Mesendoderm (in vitro differentiated cells): Measurements from ENCODE around the gene MFAP4.

Experiments
- DNase-seq: peaks from one replicate; pipeline ENCODE4 v3.0.0; 2013
- H2AK5ac ChIP-seq: 2 replicates; pipeline ENCODE4 v1.6.1; 2013; ENCODE audit warnings: low read length, inconsistent platforms
- H2BK120ac ChIP-seq: 2 replicates; pipeline ENCODE4 v1.6.1; 2013; ENCODE audit warnings: low read depth, mild to moderate bottlenecking, low read length, moderate library complexity, mixed read lengths
- H2BK15ac ChIP-seq: replicated peaks from 2 replicates; pipeline ENCODE4 v1.6.1; 2013; ENCODE audit warnings: low read depth, mild to moderate bottlenecking, moderate library complexity
- H2BK5ac ChIP-seq: 2 replicates; pipeline ENCODE4 v1.6.1; 2013; ENCODE audit warnings: low read length, inconsistent platforms
- H3K18ac ChIP-seq: 2 replicates; pipeline ENCODE4 v1.6.1; 2013; ENCODE audit warnings: mild to moderate bottlenecking, low read length, mixed read lengths
- H3K23ac ChIP-seq: one replicate; pipeline ENCODE4 v1.6.1; 2013; ENCODE audit warnings: low read length
- H3K27ac ChIP-seq: 2 replicates; pipeline ENCODE4 v1.5.1; 2013; ENCODE audit warnings: low read depth, mild to moderate bottlenecking, inconsistent platforms, low read length, moderate library complexity
- H3K27me3 ChIP-seq: 2 replicates; pipeline ENCODE4 v1.6.1; 2013; ENCODE audit warnings: low read length, control low read depth, mild to moderate bottlenecking, inconsistent platforms; ENCODE audit not compliant: insufficient read depth, poor library complexity
- H3K36me3 ChIP-seq: 2 replicates; pipeline ENCODE4 v1.6.1; 2013; ENCODE audit warnings: low read length, inconsistent platforms; ENCODE audit not compliant: control insufficient read depth, insufficient read depth
- H3K4ac ChIP-seq: one replicate; pipeline ENCODE4 v1.6.1; 2013; ENCODE audit warnings: low read depth, mild to moderate bottlenecking, low read length, moderate library complexity
- H3K4me1 ChIP-seq: 2 replicates; pipeline ENCODE4 v1.6.1; 2013; ENCODE audit warnings: low read depth, low read length, inconsistent platforms; ENCODE audit not compliant: control insufficient read depth
- H3K4me2 ChIP-seq: 2 replicates; pipeline ENCODE4 v1.6.1; 2013; ENCODE audit warnings: low read length
- H3K4me3 ChIP-seq: 2 replicates; pipeline ENCODE4 v1.5.1; 2013; ENCODE audit warnings: mild to moderate bottlenecking, low read length
- H3K56ac ChIP-seq: one replicate; pipeline ENCODE4 v1.6.1; 2013; ENCODE audit warnings: low read length
- H3K79me1 ChIP-seq: 2 replicates; pipeline ENCODE4 v1.6.1; 2013; ENCODE audit warnings: low read length, inconsistent platforms
- H3K79me2 ChIP-seq: 2 replicates; pipeline ENCODE4 v1.6.1; 2013; ENCODE audit warnings: mild to moderate bottlenecking, low read length; ENCODE audit not compliant: control insufficient read depth, insufficient read depth
- H3K9ac ChIP-seq: 2 replicates; pipeline ENCODE4 v1.6.1; 2013; ENCODE audit warnings: low read length, inconsistent platforms
- H4K5ac ChIP-seq: one replicate; pipeline ENCODE4 v1.6.1; 2013; ENCODE audit warnings: low read length
- H4K8ac ChIP-seq: one replicate; pipeline ENCODE4 v1.6.1; 2013; ENCODE audit warnings: low read depth, mild to moderate bottlenecking, control low read depth, low read length, moderate library complexity
- WGBS: extraction: QIAGEN DNeasy Blood & Tissue Kit; methylation state at CpG from one replicate; pipeline ENCODE4 v1.1.7; 2013; ENCODE audit warnings: low lambda C conversion rate, missing lambda C conversion rate; ENCODE audit not compliant: insufficient coverage; ENCODE audit errors: extremely low coverage; 5-methylcytosine and 5-hydroxymethylcytosine counted together

Gene MFAP4

DNA sequence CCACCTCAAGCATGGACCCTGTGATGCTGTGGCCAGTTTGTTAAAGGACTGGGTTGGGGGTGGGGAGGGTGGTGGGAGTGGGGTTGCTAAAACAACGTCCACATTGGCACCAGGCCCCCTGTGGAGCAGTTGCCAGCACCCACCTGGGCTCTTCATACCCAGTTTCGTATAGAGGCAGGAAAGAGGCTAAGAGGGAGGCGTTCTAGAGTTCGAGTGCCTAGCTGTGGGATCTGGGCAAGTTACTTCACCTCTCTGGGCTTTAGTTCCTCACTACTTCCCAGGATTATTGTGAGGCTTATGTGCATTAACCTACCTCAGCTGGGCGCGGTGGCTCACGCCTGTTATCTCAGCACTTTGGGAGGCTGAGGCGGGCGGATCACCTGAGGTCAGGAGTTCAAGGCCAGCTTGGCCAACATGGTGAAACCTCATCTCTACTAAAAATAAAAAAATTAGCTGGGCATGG is 1.4 kb downstream of the MFAP4 start:
- Histone ChIP-seq H3K4me3 (no peak overlapping the region), H3K27me3 (no peaks in the 10 kb centered on the region), H4K8ac (no peak overlapping the region), H3K79me2 (peaks cover 26% of the 10 kb centered on the region), H3K36me3 (peaks cover 18% of the 10 kb centered on the region), H4K5ac (no peak overlapping the region), H3K4me2 (peak overlapping the region; percentile 20), H3K27ac (no peak overlapping the region), H3K4ac (no peak overlapping the region), H2BK15ac (no peak overlapping the region), H3K9ac (peak overlapping the region; percentile 60), H3K23ac (no peak overlapping the region), H2AK5ac (no peak overlapping the region), H3K4me1 (peaks cover 18% of the 10 kb centered on the region), H3K18ac (no peak overlapping the region), H2BK120ac (no peak overlapping the region), H3K56ac (peak overlapping the region; percentile 34), H2BK5ac (no peak overlapping the region), H3K79me1 (peaks cover 16% of the 10 kb centered on the region)
- no CpG with 5 or more reads among the region's 9 CpGs for WGBS
- no peak for DNase-seq

DNA sequence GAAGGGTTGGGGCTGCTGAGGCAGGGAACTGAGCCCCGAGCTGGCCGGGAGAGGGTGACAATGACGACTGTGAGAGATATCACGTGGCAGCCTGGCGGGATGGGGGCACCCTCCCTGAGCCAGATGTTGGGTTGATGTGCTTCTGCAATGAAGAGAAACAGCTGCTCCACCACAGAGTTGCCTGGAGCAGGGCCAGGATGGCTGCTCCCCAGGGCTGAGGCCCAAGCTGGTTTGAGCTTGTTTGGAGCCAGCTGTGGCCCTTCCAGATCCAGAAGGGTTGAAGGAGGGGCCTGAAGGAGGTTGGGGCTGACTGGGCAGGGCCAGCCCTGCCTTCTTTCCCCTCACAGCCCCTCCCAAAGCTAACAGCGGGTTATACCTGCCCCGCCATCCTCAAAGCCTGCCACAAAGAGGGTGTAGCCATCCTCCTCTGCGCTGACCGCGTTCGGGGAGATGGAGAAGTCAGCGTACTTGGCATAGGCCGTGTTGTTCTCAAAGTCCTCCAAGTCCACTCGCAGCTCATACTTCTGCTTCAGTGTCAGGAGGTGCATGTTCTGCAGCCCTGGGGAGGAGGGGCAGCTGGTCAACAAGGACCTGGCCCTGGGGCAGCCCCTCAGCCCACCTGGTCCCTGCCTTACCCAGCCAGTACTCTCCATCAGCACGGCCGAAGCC is 2.1 kb downstream of the MFAP4 start:
- Histone ChIP-seq H4K5ac (no peak overlapping the region), H3K27me3 (no peaks in the 10 kb centered on the region), H3K56ac (peak overlapping the region; percentile 34), H3K18ac (no peak overlapping the region), H3K4me3 (no peak overlapping the region), H4K8ac (no peak overlapping the region), H3K23ac (no peak overlapping the region), H2BK15ac (no peak overlapping the region), H3K36me3 (peaks cover 24% of the 10 kb centered on the region), H3K9ac (peak overlapping the region; percentile 60), H3K4me1 (peaks cover 21% of the 10 kb centered on the region), H3K79me1 (peaks cover 23% of the 10 kb centered on the region), H2BK120ac (no peak overlapping the region), H2AK5ac (no peak overlapping the region), H3K27ac (no peak overlapping the region), H3K79me2 (peaks cover 33% of the 10 kb centered on the region), H3K4me2 (peak overlapping the region; percentile 19), H2BK5ac (no peak overlapping the region), H3K4ac (no peak overlapping the region)
- no CpG with 5 or more reads among the region's 16 CpGs for WGBS
- peak; percentile 53 for DNase-seq

DNA sequence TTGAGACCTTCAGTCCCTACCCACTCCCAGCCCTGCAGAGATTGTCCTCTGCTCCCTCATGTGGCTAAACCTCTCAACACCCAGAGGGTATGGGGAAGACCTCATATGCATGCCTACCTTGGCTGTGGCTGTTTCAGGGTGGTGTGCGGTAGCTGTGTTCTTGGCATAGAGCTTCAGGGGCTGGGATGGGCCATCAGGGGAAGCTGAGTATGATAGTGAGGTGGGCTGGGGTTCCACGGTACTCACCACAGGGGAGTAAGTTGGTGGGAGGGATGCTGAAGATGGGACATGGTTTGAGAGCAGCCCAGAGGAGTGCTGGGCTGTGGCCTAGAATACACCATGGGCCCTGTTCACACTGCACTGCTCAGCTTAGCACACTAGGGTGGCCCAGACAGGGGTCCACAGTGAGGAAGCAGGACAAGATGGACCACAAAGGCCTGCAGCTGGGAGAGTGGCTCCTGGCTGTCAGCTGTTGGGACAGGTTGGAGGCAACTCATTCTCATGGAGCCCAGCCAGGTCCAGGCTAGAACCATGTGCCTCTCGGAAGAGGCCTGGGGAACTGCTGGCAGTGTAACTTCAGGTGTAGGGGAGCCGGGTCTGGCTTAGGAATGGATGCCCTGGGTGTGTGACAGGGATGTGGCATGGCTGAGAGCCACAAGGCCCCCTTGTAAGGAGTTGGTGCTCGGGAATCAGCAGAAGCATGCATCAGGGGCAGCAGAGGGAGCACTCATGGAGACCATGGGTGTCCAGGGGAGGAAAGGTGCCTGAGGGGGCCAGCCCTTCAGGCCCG is 3.1 kb downstream of the MFAP4 start:
- Histone ChIP-seq H4K8ac (no peak overlapping the region), H3K27me3 (no peaks in the 10 kb centered on the region), H3K23ac (no peak overlapping the region), H3K4me3 (no peak overlapping the region), H4K5ac (no peak overlapping the region), H3K79me1 (peaks cover 25% of the 10 kb centered on the region), H2BK5ac (no peak overlapping the region), H3K4me2 (no peak overlapping the region), H3K79me2 (peaks cover 43% of the 10 kb centered on the region), H3K27ac (no peak overlapping the region), H2AK5ac (no peak overlapping the region), H3K56ac (peak overlapping the region; percentile 34), H3K4me1 (peaks cover 23% of the 10 kb centered on the region), H3K9ac (peak overlapping the region; percentile 60), H2BK120ac (no peak overlapping the region), H3K4ac (no peak overlapping the region), H3K18ac (no peak overlapping the region), H3K36me3 (peaks cover 24% of the 10 kb centered on the region), H2BK15ac (no peak overlapping the region)
- no CpG with 5 or more reads among the region's 6 CpGs for WGBS
- DNase-seq = no peak

DNA sequence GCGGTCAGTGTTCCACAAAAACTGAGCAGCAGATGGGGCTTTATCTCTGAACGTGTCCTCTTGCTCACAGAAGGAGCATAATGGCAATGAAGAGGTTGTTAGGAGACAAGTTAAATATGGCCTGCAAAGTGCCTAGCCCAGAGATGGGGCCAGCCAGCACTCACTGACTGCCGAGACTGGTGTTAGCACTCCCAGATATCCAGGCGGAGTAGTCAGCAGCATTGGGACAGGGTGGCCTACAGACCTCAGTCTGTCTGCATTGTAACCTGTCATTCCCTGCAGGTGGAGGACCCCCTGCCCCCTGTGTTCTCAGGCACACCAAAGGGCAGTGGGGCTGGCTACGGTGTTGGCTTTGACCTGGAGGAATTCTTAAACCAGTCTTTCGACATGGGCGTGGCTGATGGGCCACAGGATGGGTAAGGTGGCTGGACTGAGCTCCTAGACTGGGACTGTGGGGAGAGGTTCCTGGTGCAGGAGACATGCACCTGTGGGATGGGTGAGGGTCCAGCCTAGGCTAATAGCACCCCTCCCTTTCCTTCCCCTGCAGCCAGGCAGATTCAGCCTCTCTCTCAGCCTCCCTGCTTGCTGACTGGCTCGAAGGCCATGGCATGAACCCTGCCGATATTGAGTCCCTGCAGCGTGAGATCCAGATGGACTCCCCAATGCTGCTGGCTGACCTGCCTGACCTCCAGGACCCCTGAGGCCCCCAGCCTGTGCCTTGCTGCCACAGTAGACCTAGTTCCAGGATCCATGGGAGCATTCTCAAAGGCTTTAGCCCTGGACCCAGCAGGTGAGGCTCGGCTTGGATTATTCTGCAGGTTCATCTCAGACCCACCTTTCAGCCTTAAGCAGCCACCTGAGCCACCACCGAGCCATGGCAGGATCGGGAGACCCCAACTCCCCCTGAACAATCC is 4.2 kb downstream of the MFAP4 start:
- Histone ChIP-seq H2AK5ac (no peak overlapping the region), H3K23ac (no peak overlapping the region), H3K4me2 (no peak overlapping the region), H4K5ac (no peak overlapping the region), H3K79me1 (peaks cover 28% of the 10 kb centered on the region), H3K56ac (peak overlapping the region; percentile 3), H2BK15ac (no peak overlapping the region), H4K8ac (no peak overlapping the region), H3K27me3 (no peaks in the 10 kb centered on the region), H3K27ac (no peak overlapping the region), H3K36me3 (peaks cover 24% of the 10 kb centered on the region), H3K4me3 (no peak overlapping the region), H2BK120ac (no peak overlapping the region), H3K9ac (no peak overlapping the region), H2BK5ac (no peak overlapping the region), H3K18ac (no peak overlapping the region), H3K4me1 (peaks cover 19% of the 10 kb centered on the region), H3K4ac (no peak overlapping the region), H3K79me2 (peaks cover 46% of the 10 kb centered on the region)
- WGBS = no CpG with 5 or more reads among the region's 13 CpGs
- DNase-seq = no peak

DNA sequence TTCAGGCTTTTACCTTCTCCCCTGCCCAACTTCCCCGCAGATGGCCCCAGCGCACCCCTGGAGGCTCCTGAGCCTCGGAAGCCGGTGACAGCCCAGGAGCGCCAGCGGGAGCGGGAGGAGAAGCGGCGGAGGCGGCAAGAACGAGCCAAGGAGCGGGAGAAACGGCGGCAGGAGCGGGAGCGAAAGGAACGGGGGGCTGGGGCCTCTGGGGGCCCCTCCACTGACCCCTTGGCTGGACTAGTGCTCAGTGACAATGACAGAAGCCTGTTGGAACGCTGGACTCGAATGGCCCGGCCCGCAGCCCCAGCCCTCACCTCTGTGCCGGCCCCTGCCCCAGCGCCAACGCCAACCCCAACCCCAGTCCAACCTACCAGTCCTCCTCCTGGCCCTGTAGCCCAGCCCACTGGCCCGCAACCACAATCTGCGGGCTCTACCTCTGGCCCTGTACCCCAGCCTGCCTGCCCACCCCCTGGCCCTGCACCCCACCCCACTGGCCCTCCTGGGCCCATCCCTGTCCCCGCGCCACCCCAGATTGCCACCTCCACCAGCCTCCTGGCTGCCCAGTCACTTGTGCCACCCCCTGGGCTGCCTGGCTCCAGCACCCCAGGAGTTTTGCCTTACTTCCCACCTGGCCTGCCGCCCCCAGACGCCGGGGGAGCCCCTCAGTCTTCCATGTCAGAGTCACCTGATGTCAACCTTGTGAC is 5.1 kb downstream of the MFAP4 start:
- no CpG with 5 or more reads among the region's 31 CpGs for WGBS
- no peak overlapping the region for H3K4ac ChIP-seq
- H3K79me1 ChIP-seq = peaks cover 28% of the 10 kb centered on the region
- no peak overlapping the region for H3K23ac ChIP-seq
- no peak overlapping the region for H4K5ac ChIP-seq
- H3K4me2 ChIP-seq = no peak overlapping the region
- H3K79me2 ChIP-seq = peaks cover 46% of the 10 kb centered on the region
- no peak overlapping the region for H3K4me3 ChIP-seq
- H2AK5ac ChIP-seq = no peak overlapping the region
- no peak overlapping the region for H4K8ac ChIP-seq
- H3K56ac ChIP-seq = peak overlapping the region; percentile 3
- H3K9ac ChIP-seq = peak overlapping the region; percentile 1
- no peak overlapping the region for H2BK15ac ChIP-seq
- no peak overlapping the region for H2BK5ac ChIP-seq
- no peak overlapping the region for H3K18ac ChIP-seq
- H3K36me3 ChIP-seq = peaks cover 24% of the 10 kb centered on the region
- no peak for DNase-seq
- no peak overlapping the region for H2BK120ac ChIP-seq
- no peaks in the 10 kb centered on the region for H3K27me3 ChIP-seq
- peaks cover 16% of the 10 kb centered on the region for H3K4me1 ChIP-seq
- no peak overlapping the region for H3K27ac ChIP-seq
